ENCODE results near the gene DPF3. TPM values are rescaled to one million over a fixed set of nuclear protein-coding genes. Genes with fewer than 3 reads are reported as not detected.

Gene DPF3
- total and polyA plus RNA-seq, 9 of the 15 experiments (the other 6 are each of a cell fraction or from before 2014, with no cell fraction given): 0.21 to 4.9 (median 1.2) TPM

DNA sequence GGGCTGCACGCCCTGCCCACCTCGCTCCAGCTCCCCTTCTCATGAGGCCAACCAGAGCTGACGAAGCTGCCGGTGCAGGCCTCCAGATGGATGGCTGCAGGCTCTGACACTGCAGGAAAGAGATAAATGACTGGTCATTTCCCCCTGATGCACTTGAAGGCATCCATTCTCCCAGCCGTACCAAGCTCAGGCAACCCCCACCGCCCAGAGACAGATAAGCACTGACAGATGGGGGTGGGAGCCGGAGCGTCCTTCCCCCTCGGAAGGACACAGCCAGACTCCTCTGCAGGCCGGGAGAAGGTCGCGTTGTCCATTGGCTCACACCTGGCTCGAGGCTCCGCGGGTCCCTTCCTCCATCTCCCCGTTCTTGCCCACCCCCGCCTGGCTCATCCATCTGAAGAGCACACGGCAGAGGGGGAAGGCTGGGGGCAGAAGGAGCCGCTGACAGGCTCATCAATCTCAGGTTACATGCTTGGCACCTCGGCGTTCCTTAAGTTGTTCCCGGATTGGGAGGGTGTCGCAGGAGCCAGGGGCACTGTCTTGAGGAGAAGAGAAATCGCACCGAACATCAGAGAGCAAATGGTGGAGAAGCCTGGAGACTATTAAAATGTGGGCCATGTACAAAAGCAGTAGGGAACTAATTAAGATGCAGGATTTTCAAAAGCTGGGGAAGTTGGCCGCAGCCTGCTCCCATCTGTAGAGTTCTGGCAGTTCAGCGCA, 151.6 kb downstream of the DPF3 start (continued):
- TF ChIP-seq CLOCK (CRISPR knock-in tag; IDR thresholded peaks at IDR 0.05; ENCODE audit: borderline replicate concordance) (no peak), RAD21 (CRISPR knock-in tag; conservative IDR thresholded peaks at IDR 0.05 in 1 of 2, IDR thresholded peaks at IDR 0.05 in 1 of 2) (no peak), RBM17 (IDR thresholded peaks at IDR 0.05; ENCODE audit: borderline replicate concordance, low read depth, low read length) (no peak), ZNF79 (CRISPR knock-in tag; IDR thresholded peaks at IDR 0.05; ENCODE audit: low read depth) (no peak), ZFP36 (IDR thresholded peaks at IDR 0.05; ENCODE audit: low read depth, low read length, partially characterized antibody) (no peak), MYNN (IDR thresholded peaks at IDR 0.05) (0 out of 2 replicates have a peak, but pooled peaks have one; percentile 29), MYNN (CRISPR knock-in tag; IDR thresholded peaks at IDR 0.05) (no peak), MNT (conservative IDR thresholded peaks at IDR 0.05) (peak in 1 of 2 experiments; percentile 55; a peak in 1 of 4 replicates), CEBPB (tag; IDR thresholded peaks at IDR 0.05) (no peak), ARID2 (IDR thresholded peaks at IDR 0.05) (no peak), PRPF4 (IDR thresholded peaks at IDR 0.05; ENCODE audit: insufficient read depth, low read depth, low read length, poor library complexity, severe bottlenecking) (no peak), PPARD (CRISPR knock-in tag; IDR thresholded peaks at IDR 0.05) (no peak), ZNF507 (tag; conservative IDR thresholded peaks at IDR 0.05) (no peak), ZNF134 (CRISPR knock-in tag; conservative IDR thresholded peaks at IDR 0.05) (no peak), ZNF668 (CRISPR knock-in tag; IDR thresholded peaks at IDR 0.05) (no peak), FOXP1 (CRISPR knock-in tag; IDR thresholded peaks at IDR 0.05) (no peak), E2F6 (IDR thresholded peaks at IDR 0.05; ENCODE audit: borderline replicate concordance in 1 of 2, extremely low read depth in 1 of 2, insufficient read depth in 1 of 2, insufficient read length in 1 of 2, low read depth in 1 of 2, low read length in 1 of 2, poor library complexity in 1 of 2, severe bottlenecking in 1 of 2) (no peak), SRSF1 (IDR thresholded peaks at IDR 0.05; ENCODE audit: low read depth, low read length) (no peak), NR2C2 (CRISPR knock-in tag; IDR thresholded peaks at IDR 0.05) (no peak), NR2C2 (tag; IDR thresholded peaks at IDR 0.05) (no peak)
- TF ChIP-seq, protein P1, sequence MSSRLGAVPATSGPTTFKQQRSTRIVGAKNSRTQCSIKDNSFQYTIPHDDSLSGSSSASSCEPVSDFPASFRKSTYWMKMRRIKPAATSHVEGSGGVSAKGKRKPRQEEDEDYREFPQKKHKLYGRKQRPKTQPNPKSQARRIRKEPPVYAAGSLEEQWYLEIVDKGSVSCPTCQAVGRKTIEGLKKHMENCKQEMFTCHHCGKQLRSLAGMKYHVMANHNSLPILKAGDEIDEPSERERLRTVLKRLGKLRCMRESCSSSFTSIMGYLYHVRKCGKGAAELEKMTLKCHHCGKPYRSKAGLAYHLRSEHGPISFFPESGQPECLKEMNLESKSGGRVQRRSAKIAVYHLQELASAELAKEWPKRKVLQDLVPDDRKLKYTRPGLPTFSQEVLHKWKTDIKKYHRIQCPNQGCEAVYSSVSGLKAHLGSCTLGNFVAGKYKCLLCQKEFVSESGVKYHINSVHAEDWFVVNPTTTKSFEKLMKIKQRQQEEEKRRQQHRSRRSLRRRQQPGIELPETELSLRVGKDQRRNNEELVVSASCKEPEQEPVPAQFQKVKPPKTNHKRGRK (tag; IDR thresholded peaks at IDR 0.05): no peak

Data from K562 (cell line).